ENCODE results near the gene BRICD5. TPM values are rescaled to one million over a fixed set of nuclear protein-coding genes. Genes with fewer than 3 reads are reported as not detected.

The BRICD5 gene
- total and polyA plus RNA-seq, 12 donors = 0.36 to 57.4 (median 3.0) TPM

DNA sequence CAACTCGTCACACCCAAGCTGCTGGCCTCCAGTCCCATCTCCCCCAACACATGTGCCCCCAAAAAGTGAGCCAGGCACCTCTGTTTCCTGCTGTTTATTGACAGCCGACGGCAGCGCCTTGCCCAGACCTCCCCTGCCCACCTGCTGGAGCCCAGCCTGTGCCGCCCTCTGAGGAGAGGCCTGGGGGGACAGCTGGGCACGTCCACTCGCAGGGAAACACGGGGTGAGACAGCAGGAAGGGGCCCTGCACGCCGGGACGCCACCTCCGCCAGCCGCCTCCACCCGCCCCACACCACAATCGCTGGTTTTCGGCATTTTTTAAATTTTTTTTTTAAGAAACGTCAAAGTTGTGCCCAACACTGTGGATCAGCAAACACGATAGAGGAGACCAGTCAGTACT is 33.6 kb downstream of the BRICD5 start:
- Histone ChIP-seq H3K36me3 (replicated peaks in 1 of 2) (peaks cover 0 to 52% of the 10 kb centered on the region in 2 donors), H3K9me3 (replicated peaks in 1 of 3) (no peaks in the 10 kb centered on the region), H3K27me3 (no peaks in the 10 kb centered on the region), H3K27ac (no peak overlapping the region), H3K4me3 (no peak overlapping the region), H3K4me1 (replicated peaks in 1 of 2) (peaks cover 0 to 6% of the 10 kb centered on the region in 2 donors)
- TF ChIP-seq POLR2A (IDR thresholded peaks at IDR 0.05) = no peak
- TF ChIP-seq, protein P1, sequence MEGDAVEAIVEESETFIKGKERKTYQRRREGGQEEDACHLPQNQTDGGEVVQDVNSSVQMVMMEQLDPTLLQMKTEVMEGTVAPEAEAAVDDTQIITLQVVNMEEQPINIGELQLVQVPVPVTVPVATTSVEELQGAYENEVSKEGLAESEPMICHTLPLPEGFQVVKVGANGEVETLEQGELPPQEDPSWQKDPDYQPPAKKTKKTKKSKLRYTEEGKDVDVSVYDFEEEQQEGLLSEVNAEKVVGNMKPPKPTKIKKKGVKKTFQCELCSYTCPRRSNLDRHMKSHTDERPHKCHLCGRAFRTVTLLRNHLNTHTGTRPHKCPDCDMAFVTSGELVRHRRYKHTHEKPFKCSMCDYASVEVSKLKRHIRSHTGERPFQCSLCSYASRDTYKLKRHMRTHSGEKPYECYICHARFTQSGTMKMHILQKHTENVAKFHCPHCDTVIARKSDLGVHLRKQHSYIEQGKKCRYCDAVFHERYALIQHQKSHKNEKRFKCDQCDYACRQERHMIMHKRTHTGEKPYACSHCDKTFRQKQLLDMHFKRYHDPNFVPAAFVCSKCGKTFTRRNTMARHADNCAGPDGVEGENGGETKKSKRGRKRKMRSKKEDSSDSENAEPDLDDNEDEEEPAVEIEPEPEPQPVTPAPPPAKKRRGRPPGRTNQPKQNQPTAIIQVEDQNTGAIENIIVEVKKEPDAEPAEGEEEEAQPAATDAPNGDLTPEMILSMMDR (IDR thresholded peaks at IDR 0.05) = no peak
- DNase-seq = no peak
- intact Hi-C loops (cut with DNase I) = no loop called here
- WGBS, 4 donors = 92 to 96% (median 94%) methylated on average over 18 of the region's 18 CpGs

DNA sequence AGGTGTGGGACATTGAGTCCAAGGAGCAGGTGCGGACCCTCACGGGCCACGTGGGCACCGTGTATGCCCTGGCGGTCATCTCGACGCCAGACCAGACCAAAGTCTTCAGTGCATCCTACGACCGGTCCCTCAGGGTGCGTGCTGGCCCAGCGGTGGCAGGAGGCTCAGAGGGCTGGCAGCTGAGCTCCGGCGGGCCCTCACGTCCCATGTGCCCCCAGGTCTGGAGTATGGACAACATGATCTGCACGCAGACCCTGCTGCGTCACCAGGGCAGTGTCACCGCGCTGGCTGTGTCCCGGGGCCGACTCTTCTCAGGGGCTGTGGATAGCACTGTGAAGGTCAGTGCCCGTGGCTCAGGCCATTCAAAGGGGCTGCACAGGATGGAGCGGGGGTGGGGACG is 34.6 kb downstream of the BRICD5 start:
- TF ChIP-seq, protein P1 (IDR thresholded peaks at IDR 0.05) = no peak
- no peak for TF ChIP-seq POLR2A (IDR thresholded peaks at IDR 0.05)
- H3K27ac ChIP-seq = no peak overlapping the region
- DNase-seq = no peak
- H3K36me3 ChIP-seq (replicated peaks in 1 of 2) = peaks cover 0 to 62% of the 10 kb centered on the region in 2 donors
- H3K4me1 ChIP-seq (replicated peaks in 1 of 2) = peaks cover 0 to 6% of the 10 kb centered on the region in 2 donors
- WGBS, 4 donors = 92 to 99% (median 96%) methylated on average over 10 to 23 of the region's 23 CpGs
- intact Hi-C loops (cut with DNase I) = no loop called here
- H3K9me3 ChIP-seq (replicated peaks in 1 of 3) = no peaks in the 10 kb centered on the region
- H3K27me3 ChIP-seq = no peaks in the 10 kb centered on the region
- no peak overlapping the region for H3K4me3 ChIP-seq

DNA sequence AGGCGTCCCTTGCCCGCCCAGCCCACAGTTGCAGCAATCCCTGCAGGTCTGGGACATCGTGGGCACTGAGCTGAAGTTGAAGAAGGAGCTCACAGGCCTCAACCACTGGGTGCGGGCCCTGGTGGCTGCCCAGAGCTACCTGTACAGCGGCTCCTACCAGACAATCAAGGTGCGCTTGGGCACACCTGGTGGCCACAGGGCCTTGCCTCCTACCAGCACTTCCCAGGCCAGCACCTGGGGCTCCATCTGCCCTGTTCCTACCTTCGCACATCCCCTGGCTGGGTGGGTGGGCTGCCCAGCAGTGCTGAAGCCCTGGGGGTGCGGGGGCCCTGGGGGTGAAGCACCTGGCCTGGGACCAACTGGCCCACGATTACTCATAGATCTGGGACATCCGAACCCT is 35.2 kb downstream of the BRICD5 start:
- WGBS, 4 donors = 90 to 94% (median 93%) methylated on average over 4 to 10 of the region's 10 CpGs
- peak overlapping the region in 1 of 5 donors; percentile 35 for H3K27ac ChIP-seq
- no peak overlapping the region for H3K4me3 ChIP-seq
- H3K4me1 ChIP-seq (replicated peaks in 1 of 2) = peaks cover 0 to 6% of the 10 kb centered on the region in 2 donors
- intact Hi-C loops (cut with DNase I) = no loop called here
- H3K27me3 ChIP-seq = no peaks in the 10 kb centered on the region
- H3K36me3 ChIP-seq (replicated peaks in 1 of 2) = peaks cover 0 to 64% of the 10 kb centered on the region in 2 donors
- no peak for TF ChIP-seq POLR2A (IDR thresholded peaks at IDR 0.05)
- TF ChIP-seq, protein P1 (IDR thresholded peaks at IDR 0.05) = no peak
- DNase-seq = no peak
- no peaks in the 10 kb centered on the region for H3K9me3 ChIP-seq (replicated peaks in 1 of 3)

DNA sequence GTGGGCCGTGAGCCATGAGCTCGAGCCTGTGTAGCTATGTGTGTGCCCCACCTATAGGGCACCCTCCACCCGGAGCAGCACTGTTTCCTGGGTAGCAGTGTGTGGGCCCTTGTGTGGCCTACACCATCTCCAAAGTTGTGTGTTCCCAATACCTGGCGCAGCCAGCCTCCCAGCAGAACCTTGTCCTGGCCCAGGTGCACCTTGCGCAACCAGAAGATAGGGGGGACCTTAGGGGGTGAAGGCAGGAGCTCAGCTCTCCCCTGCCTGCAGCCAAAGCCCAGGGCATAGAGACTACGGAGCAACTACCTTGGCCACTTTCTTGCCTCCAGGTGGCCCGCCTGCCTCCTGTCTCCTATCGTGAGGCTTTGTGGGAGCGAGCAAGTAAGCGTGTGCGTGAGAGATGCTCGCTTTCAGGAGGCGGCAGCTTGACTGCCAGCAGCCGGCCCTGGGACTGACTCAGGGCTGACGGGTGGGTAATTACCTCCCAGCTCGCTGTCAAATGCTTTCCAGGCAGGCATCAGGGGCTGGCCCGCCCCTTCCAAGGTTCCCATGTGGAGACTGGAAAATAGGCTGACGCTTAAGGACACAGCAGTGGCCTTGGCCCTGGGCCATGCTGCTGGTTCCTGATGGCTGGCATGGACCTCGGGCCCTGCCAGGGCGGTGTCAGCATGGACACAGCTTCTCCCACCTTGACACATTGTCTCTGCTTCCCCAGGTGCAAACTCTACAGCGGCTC is 36.1 kb downstream of the BRICD5 start:
- Histone ChIP-seq H3K36me3 (replicated peaks in 1 of 2) (peaks cover 0 to 64% of the 10 kb centered on the region in 2 donors), H3K27ac (peak overlapping the region in 1 of 5 donors; percentile 57), H3K9me3 (replicated peaks in 1 of 3) (no peaks in the 10 kb centered on the region), H3K4me1 (replicated peaks in 1 of 2) (peaks cover 0 to 6% of the 10 kb centered on the region in 2 donors), H3K4me3 (no peak overlapping the region), H3K27me3 (no peaks in the 10 kb centered on the region)
- DNase-seq = peak; percentile 67 to 89 (median 77)
- TF ChIP-seq POLR2A (IDR thresholded peaks at IDR 0.05) = no peak
- TF ChIP-seq, protein P1 (IDR thresholded peaks at IDR 0.05) = no peak
- intact Hi-C loops (cut with DNase I) = no loop called here
- WGBS, 4 donors = 66 to 79% (median 71%) methylated on average over 7 to 21 of the region's 21 CpGs
